C4-2B (cell line): ENCODE data around the gene PARD3B.
"Not testable (repeated sequence)": the region's sequence is repeated elsewhere in the genome, so short reads cannot be mapped to it uniquely, and the experiment has no call there.

Source experiments
- H3K27ac ChIP-seq: fragments of 450-650 bp; 2 replicates; pipeline ENCODE4 v1.5.1; 2017
- ZFX ChIP-seq: fragments of 450-650 bp; IDR thresholded peaks from 2 replicates; pipeline ENCODE4 v1.6.1; 2017
- TF ChIP-seq, protein P1 (sequence below): fragments of 450-650 bp; conservative IDR thresholded peaks from 2 replicates; pipeline ENCODE4 v1.5.1; 2017; ENCODE audit warnings: mild to moderate bottlenecking

The PARD3B gene

DNA sequence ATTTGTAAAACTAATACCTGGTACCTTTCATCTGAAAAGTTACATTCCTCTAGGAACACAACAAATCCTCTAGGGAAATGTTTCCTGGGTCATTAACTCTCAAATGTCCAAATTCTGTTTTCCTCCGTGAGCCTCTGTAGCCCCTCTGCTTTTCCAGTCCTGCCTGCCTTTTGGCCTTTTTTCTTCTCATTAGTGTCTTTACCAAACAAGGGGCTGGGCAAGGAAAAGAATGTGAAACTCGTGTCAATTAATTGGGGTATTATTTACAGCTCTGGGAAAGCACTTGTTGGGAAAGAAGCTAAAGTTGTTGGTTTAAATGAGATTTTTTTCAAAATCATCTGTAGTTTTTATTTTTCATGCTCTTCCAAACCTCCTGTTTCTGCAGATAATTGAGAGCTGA, 938.9 kb downstream of the PARD3B start:
- TF ChIP-seq ZFX = no peak
- TF ChIP-seq, protein P1, sequence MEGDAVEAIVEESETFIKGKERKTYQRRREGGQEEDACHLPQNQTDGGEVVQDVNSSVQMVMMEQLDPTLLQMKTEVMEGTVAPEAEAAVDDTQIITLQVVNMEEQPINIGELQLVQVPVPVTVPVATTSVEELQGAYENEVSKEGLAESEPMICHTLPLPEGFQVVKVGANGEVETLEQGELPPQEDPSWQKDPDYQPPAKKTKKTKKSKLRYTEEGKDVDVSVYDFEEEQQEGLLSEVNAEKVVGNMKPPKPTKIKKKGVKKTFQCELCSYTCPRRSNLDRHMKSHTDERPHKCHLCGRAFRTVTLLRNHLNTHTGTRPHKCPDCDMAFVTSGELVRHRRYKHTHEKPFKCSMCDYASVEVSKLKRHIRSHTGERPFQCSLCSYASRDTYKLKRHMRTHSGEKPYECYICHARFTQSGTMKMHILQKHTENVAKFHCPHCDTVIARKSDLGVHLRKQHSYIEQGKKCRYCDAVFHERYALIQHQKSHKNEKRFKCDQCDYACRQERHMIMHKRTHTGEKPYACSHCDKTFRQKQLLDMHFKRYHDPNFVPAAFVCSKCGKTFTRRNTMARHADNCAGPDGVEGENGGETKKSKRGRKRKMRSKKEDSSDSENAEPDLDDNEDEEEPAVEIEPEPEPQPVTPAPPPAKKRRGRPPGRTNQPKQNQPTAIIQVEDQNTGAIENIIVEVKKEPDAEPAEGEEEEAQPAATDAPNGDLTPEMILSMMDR = no peak
- no peak overlapping the region for H3K27ac ChIP-seq

- TF ChIP-seq ZFX = no peak
- TF ChIP-seq, protein P1 = no peak
- no peak overlapping the region for H3K27ac ChIP-seq
These were observed 939.5 kb downstream of the PARD3B start for GRCh38 chr2:205484764-205485163.

GRCh38 chr2:205493528-205493927, 948.3 kb downstream of the PARD3B start:
- H3K27ac ChIP-seq = not testable (repeated sequence)

DNA sequence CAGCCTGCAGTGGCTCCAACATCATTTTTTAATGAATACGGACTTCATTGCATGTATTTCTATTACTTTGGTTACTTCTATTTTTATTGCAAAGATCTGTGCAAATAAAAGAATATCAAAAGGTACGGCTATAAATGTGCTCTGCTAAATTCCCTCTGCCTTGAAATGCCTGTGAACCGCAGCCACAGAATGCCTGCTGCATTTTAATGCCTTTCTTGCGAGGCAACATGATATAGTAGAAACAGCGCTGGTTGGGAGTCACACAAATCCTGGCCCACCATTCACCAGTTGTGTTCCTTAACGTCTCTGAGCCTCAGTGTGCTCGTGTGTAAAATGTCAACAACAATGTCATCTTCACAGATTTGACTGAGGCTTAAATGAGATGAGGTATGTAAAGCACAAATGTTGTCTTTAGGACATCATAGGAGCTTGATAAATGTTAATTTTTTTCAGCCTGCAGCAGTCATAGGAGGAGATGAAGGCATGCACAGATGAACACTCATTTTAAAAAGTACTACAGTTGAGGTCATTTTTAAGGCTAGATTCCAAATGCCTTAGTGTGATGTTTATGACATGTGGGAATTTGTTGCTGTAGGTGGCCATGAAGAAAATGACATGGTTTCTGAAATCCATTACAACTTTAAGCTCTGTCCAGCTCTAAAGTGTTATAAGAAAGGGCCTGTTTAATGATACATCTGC, 949.4 kb downstream of the PARD3B start:
- no peak overlapping the region for H3K27ac ChIP-seq
- TF ChIP-seq, protein P1 = no peak
- no peak for TF ChIP-seq ZFX

GRCh38 chr2:205495819-205496218, 950.5 kb downstream of the PARD3B start:
- H3K27ac ChIP-seq = no peak overlapping the region
- TF ChIP-seq, protein P1 = no peak
- TF ChIP-seq ZFX = no peak

- H3K27ac ChIP-seq = no peak overlapping the region
- TF ChIP-seq, protein P1 = no peak
- no peak for TF ChIP-seq ZFX
These were observed 951.1 kb downstream of the PARD3B start for GRCh38 chr2:205496370-205496769.

DNA sequence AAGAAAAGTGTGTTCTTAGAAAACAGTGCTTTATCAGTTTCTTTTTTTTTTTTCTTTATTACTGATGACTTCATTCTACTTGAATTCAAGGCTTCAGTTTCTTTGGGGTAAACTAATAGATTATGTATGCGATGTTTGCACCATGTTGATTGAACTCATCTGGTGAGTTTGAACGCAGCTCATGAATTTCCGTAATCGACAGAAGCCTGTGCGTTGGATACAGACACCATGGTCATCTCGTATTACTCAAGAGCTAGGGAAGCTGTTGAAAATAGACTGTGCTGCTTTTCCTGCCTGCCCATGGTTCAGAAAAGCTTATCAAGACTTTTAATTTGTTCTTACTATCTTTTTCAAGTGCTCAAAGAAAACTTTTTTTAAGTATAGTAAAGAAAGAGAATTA, 951.5 kb downstream of the PARD3B start:
- no peak overlapping the region for H3K27ac ChIP-seq

More for the DNA sequence above, 951.5 kb downstream of the PARD3B start:
- TF ChIP-seq, protein P1 = no peak
- no peak for TF ChIP-seq ZFX
